AG09309 (cell line): ENCODE results near the gene RDH16.

Source experiments
- DNase-seq: peaks from one replicate; pipeline ENCODE4 v3.0.0-alpha.2; 2010; ENCODE audit warnings: low read depth
- H3K4me3 ChIP-seq: 2 replicates; pipeline ENCODE4 v1.5.1; 2011; ENCODE audit warnings: mild to moderate bottlenecking, low read depth, low read length, moderate library complexity; ENCODE audit not compliant: control insufficient read depth
- TF ChIP-seq, protein P1 (sequence below): IDR thresholded peaks from 2 replicates; pipeline ENCODE4 v1.5.1; 2011; ENCODE audit warnings: mild to moderate bottlenecking, low read depth, low read length, inconsistent platforms; ENCODE audit not compliant: insufficient read depth, control insufficient read depth; ENCODE audit errors: missing control alignments

The RDH16 gene

DNA sequence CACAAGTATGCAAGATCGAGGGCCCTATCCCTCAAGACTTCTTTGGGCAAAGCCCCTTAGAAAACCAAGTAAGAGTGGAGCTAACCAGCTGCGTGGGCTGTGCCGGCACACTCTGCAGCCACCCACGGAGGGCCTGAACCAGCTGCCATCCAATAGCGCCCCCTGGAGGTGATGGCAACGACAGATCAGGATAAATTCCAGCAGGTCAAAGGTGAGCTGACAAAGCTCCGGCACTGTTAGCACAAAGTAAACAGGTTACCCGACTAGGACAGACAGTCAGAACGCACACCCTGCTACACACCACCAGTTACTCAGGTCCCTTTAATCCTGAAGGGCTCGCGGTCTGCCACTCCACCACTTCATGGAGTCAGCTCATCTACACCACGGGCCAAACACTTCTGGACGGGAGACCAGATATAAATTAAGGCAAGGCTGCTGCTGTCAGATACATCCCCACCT, 44.1 kb upstream of the RDH16 start:
- no peak for DNase-seq
- H3K4me3 ChIP-seq: no peak overlapping the region
- TF ChIP-seq, protein P1, sequence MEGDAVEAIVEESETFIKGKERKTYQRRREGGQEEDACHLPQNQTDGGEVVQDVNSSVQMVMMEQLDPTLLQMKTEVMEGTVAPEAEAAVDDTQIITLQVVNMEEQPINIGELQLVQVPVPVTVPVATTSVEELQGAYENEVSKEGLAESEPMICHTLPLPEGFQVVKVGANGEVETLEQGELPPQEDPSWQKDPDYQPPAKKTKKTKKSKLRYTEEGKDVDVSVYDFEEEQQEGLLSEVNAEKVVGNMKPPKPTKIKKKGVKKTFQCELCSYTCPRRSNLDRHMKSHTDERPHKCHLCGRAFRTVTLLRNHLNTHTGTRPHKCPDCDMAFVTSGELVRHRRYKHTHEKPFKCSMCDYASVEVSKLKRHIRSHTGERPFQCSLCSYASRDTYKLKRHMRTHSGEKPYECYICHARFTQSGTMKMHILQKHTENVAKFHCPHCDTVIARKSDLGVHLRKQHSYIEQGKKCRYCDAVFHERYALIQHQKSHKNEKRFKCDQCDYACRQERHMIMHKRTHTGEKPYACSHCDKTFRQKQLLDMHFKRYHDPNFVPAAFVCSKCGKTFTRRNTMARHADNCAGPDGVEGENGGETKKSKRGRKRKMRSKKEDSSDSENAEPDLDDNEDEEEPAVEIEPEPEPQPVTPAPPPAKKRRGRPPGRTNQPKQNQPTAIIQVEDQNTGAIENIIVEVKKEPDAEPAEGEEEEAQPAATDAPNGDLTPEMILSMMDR: peak; percentile 75

GRCh38 chr12:57000393-57000792, 43.0 kb upstream of the RDH16 start:
- TF ChIP-seq, protein P1: no peak
- no peak overlapping the region for H3K4me3 ChIP-seq
- no peak for DNase-seq

- H3K4me3 ChIP-seq: no peak overlapping the region
- DNase-seq: no peak
- TF ChIP-seq, protein P1: no peak
Observed at GRCh38 chr12:56999456-56999855, 42.0 kb upstream of the RDH16 start.

- DNase-seq: no peak
- TF ChIP-seq, protein P1: no peak
- no peak overlapping the region for H3K4me3 ChIP-seq
Observed at GRCh38 chr12:56998981-56999380, 41.6 kb upstream of the RDH16 start.

GRCh38 chr12:56998316-56998715, 40.9 kb upstream of the RDH16 start:
- no peak for DNase-seq
- TF ChIP-seq, protein P1: no peak
- H3K4me3 ChIP-seq: no peak overlapping the region

GRCh38 chr12:56996793-56997545, 39.6 kb upstream of the RDH16 start:
- no peak for DNase-seq
- no peak overlapping the region for H3K4me3 ChIP-seq
- TF ChIP-seq, protein P1: no peak
